GM18909 (cell line): ENCODE results near the gene DLGAP1.
"Not testable (repeated sequence)": the region's sequence is repeated elsewhere in the genome, so short reads cannot be mapped to it uniquely, and the experiment has no call there.

ENCODE experiments used
- ATAC-seq: cut with Tn5 transposase; IDR thresholded peaks from one replicate; pipeline ENCODE4 v1.9.1; 2021; ENCODE audit warnings: mild to moderate bottlenecking; ENCODE audit not compliant: unreplicated experiment, poor library complexity

Gene DLGAP1

GRCh38 chr18:3713708-3714107 is 741.4 kb downstream of the DLGAP1 start:
- ATAC-seq = no peak

DNA sequence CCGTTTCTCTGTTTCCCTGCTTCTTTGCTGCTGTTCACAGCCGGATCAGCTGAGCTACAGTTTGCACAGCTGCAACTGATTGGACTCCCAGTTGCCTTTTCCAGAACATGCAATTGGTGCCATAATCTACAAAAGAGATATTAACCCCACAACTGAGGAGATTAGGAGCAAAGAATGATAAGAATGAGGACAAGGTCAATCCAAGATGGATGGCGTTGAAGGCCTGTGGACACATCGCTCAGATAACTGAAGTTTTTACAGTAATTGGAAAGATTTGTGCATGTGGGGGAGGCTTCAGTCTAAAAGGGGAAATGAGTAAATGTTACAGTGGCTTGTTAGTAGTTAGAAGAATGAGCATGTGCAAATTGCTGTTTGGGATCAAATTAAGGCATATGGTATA is 741.9 kb downstream of the DLGAP1 start:
- no peak for ATAC-seq

DNA sequence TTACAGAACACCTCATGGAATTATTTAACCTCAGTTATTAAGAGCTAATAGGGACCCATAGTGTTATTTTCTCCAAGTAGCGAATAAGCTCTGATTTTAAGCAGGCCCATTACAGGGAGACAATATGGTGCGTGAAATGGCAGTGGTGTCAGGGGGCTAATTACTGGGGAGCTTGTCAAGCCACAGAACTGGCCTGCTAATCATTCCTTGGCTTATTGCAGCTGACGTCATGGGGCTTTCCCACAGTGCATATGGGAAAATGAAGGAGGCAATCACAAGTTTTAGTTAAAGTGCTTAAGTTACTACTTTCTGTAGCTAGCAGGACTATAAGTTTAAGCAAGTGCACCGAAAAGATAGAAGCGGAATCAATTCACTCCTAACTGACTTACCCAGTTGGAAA is 742.6 kb downstream of the DLGAP1 start:
- ATAC-seq = no peak

- ATAC-seq = no peak
Measured at GRCh38 chr18:3710712-3711301, 744.3 kb downstream of the DLGAP1 start.

DNA sequence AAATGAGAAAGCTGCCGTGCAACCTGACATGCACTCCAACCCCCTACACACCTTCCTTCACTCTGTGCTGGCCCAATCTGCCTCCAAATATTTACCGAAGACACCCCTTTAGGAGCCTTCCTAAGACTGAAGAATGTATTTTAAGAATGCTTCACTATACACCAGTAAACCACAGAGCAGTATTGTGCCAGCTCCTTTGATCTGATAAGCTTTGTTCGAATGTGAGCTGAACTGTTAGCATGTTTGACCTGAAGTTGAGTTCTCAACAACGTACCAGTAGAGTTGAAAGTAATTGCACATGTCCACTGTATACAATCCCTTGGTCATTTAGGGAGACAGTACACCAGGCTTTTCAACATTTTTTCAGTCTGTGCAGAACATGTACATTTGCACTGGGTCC is 745.9 kb downstream of the DLGAP1 start:
- no peak for ATAC-seq

DNA sequence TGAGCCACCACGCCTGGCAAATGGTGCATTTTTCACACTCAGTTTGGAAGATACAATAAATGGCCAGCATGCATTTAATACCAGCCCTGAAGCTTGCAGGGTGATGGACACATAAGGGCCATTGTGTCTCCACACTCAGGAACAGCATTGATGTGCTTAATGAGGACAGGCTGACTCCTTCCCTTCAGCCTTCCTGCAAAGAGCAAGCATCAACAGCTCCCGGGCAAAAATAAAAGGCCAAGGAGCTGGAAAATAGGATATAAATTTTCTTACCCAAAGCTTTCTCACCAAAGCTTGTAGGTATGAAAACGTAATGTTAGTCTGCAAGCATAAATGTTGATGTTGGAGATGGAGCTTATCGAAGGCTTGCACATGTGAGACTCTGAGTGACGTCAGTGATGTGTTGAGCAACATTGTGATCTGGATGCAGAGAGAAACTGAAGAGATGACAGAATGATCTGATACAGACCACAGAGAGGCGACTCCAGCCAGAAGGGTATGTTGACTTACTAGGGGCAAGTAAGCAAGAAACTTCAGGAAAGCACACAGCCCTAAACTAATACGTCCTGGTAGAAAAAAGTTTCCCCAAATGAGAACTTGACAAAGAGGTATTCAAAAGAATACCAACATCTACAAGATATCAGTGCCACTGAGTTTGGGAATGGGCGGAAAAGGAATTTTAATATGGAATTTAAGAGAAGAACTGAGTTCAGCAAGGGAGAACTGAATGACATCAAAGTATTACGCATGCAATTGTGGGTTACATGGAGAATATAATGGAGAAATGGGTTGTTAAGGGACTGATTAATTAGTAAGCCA is 748.6 kb downstream of the DLGAP1 start:
- no peak for ATAC-seq

DNA sequence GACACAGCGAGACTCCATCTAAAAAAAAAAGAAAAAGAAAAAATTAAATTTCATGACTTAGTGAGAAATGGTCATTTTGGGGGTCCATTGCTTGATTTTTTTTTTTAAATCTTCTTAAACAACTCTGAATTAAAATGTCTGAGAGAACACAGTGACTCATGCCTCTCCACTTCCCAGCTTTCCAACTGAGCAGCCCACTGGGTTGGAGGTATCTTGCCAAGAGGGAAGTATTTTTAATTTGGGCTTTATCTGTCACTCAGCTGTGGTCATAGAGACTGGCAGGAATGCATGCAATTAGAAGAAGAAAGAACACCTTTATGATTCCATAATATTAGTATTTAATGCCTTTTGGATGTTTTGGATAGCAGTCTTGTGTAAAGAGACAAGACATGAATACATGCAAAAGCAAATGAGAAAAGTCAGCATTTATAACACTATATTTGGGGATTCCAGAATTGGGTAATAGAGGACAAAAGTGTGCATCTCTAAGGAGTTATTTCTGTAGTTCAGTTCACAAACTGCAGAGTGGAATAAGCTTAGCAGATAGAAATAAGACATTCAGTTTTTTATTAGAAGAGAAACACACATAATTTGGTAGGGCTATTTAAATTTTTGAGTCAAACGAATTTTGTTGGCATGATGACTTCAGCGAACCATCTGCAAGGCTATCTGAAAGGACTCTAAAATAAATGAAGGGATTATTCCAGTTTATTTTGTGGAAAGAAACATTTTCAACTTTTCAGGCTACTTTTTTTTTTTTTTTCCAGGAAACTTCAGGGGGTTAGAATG is 750.4 kb downstream of the DLGAP1 start:
- ATAC-seq = no peak

- ATAC-seq = no peak
Measured at GRCh38 chr18:3703732-3704176, 751.4 kb downstream of the DLGAP1 start.

DNA sequence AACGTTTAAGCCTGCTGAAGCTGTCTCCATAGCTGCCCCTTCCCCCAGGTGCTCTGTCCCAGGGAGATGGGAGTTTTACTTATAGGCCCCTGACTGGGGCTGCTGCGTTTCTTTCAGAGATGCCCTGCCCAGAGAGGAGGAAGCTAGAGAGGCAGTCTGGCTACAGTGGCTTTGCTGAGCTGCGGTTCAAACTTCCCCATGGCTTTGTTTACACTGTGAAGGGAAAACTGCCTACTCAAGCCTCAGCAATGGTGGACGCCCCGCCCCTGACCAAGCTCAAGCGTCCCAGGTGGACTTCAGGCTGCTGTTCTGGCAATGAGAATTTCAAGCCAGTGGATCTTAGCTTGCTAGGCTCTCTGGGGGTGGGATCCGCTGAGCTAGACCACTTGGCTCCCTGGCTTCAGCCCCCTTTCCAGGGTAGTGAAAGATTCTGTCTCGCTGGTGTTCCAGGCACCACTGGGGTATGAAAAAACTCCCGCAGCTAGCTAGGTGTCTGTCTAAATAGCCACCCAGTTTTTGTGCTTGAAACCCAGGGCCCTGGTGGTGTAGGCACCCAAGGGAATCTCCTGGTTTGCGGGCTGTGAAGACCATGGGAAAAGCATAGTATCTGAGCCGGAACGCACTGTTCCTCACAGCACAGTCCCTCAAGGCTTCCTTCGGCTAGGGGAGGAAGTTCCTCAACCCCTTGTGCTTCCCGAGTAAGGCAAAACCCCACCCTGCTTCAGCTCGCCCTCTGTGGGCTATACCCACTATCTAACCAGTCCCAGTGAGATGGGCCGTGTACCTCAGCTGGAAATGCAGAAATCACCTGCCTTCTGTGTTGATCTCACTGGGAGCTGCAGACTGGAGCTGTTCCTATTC is 755.2 kb downstream of the DLGAP1 start:
- not testable (repeated sequence) for ATAC-seq

DNA sequence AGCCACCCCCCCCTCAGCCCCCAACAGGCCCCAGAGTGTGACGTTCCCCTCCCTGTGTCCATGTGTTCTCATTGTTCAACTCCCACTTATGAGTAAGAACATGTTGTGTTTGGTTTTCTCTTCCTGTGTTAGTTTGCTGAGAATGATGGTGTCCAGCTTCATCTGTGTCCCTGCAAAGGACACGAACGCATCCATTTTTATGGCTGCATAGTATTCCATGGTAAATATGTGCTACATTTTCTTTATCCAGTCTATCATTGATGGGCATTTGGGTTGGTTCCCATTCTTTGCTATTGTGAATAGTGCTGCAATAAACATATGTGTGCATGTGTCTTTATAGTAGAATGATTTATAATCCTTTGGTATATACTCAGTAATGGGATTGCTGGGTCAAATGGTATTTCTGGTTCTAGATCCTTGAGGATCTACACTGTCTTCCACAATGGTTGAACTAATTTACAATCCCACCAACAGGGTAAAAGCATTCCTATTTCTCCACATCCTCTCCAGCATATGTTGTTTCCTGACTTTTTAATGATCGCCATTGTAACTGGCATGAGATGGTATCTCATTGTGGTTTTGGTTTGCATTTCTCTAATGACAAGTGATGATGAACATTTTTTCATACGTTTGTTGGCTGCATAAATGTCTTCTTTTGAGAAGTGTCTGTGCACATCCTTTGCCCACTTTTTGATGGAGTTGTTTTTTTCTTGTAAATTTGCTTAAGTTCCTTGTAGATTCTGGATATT is 760.9 kb downstream of the DLGAP1 start:
- ATAC-seq = not testable (repeated sequence)

DNA sequence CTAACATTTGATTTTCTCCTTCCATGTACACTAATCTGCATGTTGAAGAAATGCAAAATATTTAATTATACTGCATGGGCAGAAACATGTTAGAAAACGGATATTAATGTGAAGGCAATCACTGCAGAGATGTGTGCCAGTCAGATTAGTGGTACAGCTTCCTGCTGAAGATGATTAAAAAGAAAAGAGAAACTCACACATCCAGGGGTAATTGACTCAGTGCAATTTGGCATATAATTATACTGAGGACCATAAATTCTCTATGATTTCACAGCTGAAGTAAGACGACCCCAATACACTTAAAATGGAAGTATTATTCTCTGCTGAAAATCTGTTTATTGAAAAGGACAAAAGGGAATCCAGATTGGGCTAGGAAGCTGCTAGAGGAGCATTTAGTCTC is 761.7 kb downstream of the DLGAP1 start:
- no peak for ATAC-seq

GRCh38 chr18:3692691-3693090 is 762.4 kb downstream of the DLGAP1 start:
- ATAC-seq = no peak

GRCh38 chr18:3692113-3692621 is 762.9 kb downstream of the DLGAP1 start:
- no peak for ATAC-seq

DNA sequence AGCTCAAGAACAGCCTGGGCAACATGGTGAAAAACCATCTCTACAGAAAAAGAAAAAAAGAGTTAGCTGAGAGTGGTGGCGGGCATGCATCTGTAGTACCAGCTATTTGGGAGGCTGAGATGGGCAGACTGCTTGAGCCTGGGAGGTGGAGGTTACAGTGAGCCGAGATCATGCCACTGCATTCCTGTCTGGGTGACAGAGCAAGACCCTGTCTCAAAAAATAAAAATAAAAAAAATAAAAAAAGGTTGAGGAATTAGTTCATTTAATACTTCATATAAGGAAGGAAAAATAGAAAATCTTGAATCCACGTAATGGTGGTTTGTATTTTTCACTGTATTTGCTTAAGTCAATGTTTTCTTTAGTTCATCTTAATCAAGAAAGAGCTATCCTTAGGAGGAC is 763.4 kb downstream of the DLGAP1 start:
- ATAC-seq = no peak

DNA sequence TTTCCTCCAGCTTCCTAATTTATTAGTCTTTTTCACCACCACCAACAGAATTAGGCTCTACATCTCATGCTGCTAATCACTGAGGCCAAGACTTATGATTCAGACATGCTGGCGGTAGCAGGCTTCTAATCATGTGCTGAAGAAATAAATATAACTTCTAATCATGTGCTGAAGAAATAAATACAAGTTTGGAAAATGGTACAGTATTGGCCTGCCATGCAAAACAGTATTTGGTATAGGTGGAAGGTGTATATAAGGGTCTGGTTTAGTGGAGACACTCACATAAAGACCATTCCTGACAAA is 764.4 kb downstream of the DLGAP1 start:
- ATAC-seq = no peak

DNA sequence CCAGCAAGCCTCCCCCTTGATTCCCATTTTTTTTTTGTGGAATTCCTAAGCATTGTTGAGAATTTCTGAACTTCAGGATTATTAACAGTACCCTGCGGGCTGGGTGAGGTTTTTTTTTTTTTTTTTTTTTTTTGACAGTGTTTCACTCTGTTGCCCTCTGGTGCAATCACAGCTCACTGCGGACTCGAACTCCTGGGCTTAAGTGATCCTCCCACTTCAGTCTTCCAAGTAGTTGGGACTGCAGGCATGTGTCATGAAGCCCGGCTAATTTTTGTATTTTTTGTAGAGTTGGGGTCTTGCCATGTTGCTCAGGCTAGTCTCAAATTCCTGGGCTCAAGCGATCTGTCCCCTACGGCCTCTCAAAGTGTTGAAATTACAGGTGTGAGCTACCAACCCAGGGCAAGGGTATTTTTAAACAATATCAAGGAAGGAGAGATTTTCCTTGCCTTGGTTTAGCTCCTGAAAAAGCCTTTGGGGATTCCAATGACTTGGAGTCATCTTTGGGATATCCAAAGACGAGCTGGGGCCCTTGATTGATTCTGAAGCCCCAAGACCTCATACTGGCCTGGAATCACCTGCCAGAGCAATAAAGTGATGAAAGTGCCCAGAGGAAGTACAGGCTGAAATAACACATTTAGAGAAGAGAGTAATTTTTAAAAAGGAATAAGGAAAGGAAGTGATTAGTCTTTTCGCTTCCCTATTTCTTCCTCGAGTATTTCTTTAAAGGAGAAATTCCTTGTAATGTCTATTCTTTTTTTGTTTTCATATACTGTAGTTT is 764.9 kb downstream of the DLGAP1 start:
- no peak for ATAC-seq

GRCh38 chr18:3689091-3689490 is 766.0 kb downstream of the DLGAP1 start:
- no peak for ATAC-seq

GRCh38 chr18:3688690-3689089 is 766.4 kb downstream of the DLGAP1 start:
- no peak for ATAC-seq

GRCh38 chr18:3683483-3683882 is 771.6 kb downstream of the DLGAP1 start:
- no peak for ATAC-seq
